Measurements from ENCODE around the gene CSNK2B. TPM values are rescaled to one million over a fixed set of nuclear protein-coding genes. Genes with fewer than 3 reads are reported as not detected.

Gene CSNK2B
- total and polyA plus RNA-seq, 9 of the 15 experiments (the other 6 are each of a cell fraction or from before 2014, with no cell fraction given) = 120 to 1,126 (median 529) TPM

DNA sequence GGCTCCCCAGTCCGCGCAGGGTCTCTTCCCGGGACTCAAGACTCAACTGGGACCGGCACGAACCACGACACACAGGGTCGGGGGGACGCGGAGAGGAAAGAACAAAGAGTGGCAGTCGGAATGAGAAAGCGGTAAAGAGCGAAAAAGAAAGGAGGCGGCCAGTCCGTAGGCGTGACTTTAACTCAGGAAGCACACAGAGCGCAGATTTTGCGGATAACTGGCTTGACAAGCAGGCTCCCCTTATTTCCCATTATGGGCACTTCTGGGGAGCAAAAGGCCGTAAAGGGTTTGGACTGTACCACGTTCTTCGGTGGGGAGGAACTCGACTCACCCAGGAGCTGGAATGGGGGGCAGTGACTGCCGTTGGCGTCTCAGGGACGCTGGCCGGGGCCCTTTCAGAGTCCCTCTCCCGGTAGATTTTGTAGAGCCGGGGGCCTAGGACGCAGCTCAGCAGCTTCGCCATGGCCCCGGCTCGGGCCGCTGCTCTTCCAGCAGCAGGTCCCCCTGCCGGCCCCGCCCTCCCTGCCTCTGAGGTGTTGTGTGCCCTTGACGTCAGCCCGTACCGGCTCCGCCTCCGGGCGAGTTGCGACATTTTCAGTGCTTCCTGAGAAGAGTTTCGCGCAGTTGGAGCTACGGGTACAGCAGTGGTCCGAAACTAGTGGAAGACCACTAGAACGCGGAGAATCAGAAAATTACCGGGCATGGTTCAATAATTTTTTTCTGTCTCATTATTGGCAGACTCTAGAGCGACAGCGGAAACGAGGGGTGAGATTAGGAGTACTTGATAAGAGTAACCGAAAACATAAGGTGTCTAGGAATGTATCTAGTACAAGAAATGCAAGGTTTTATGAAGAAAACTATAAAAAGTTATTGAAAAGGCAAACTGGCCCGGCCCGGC lies 37.2 kb downstream of the CSNK2B start, which contains the start of gene ABHD16A (continued):
- TF ChIP-seq, protein P1, sequence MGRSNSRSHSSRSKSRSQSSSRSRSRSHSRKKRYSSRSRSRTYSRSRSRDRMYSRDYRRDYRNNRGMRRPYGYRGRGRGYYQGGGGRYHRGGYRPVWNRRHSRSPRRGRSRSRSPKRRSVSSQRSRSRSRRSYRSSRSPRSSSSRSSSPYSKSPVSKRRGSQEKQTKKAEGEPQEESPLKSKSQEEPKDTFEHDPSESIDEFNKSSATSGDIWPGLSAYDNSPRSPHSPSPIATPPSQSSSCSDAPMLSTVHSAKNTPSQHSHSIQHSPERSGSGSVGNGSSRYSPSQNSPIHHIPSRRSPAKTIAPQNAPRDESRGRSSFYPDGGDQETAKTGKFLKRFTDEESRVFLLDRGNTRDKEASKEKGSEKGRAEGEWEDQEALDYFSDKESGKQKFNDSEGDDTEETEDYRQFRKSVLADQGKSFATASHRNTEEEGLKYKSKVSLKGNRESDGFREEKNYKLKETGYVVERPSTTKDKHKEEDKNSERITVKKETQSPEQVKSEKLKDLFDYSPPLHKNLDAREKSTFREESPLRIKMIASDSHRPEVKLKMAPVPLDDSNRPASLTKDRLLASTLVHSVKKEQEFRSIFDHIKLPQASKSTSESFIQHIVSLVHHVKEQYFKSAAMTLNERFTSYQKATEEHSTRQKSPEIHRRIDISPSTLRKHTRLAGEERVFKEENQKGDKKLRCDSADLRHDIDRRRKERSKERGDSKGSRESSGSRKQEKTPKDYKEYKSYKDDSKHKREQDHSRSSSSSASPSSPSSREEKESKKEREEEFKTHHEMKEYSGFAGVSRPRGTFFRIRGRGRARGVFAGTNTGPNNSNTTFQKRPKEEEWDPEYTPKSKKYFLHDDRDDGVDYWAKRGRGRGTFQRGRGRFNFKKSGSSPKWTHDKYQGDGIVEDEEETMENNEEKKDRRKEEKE (IDR thresholded peaks at IDR 0.05; ENCODE audit: borderline replicate concordance in 1 of 2, control insufficient read depth in 1 of 2, low read depth in 2 of 2, low read length in 1 of 2) = peak in 1 of 2 experiments; percentile 92; a peak in 2 of 4 replicates
- TF ChIP-seq EHMT2 (IDR thresholded peaks at IDR 0.05) = peak; percentile 58; the same call in 1 of the 2 replicates
- peak; percentile 21; the same call in 1 of the 2 replicates for TF ChIP-seq SMARCA4 (IDR thresholded peaks at IDR 0.05)
- peak; percentile 91 for TF ChIP-seq SREBF1 (IDR thresholded peaks at IDR 0.05; ENCODE audit: borderline replicate concordance, low read depth, low read length)
- TF ChIP-seq KDM5B (IDR thresholded peaks at IDR 0.05; ENCODE audit: insufficient replicate concordance, low read depth, low read length) = peak; percentile 97
- peak; percentile 25 to 94; a peak in 3 of 4 replicates for TF ChIP-seq SRF (CRISPR knock-in tag; IDR thresholded peaks at IDR 0.05)
- TF ChIP-seq SNRNP70 (optimal IDR thresholded peaks at IDR 0.05; ENCODE audit: low read depth, low read length) = no peak
- peak; percentile 63; the same call in 1 of the 2 replicates for TF ChIP-seq ZBTB7A (IDR thresholded peaks at IDR 0.05; ENCODE audit: borderline replicate concordance, control insufficient read depth, low read depth, low read length)
- TF ChIP-seq HOXB6 (CRISPR knock-in tag; IDR thresholded peaks at IDR 0.05; ENCODE audit: borderline replicate concordance) = no peak
- peak; percentile 88 for TF ChIP-seq ZBTB12 (CRISPR knock-in tag; IDR thresholded peaks at IDR 0.05)
- peak; percentile 97 for TF ChIP-seq CREM (IDR thresholded peaks at IDR 0.05; ENCODE audit: low read depth)
- TF ChIP-seq GATAD2B (IDR thresholded peaks at IDR 0.05; ENCODE audit: borderline replicate concordance) = no peak
- no peak for TF ChIP-seq ZHX1 (conservative IDR thresholded peaks at IDR 0.05; ENCODE audit: low read length)
- TF ChIP-seq CCNT2 (IDR thresholded peaks at IDR 0.05; ENCODE audit: borderline replicate concordance, extremely low read depth, insufficient read length, low read depth, low read length) = peak; percentile 90
- TF ChIP-seq ZNF175 (CRISPR knock-in tag; IDR thresholded peaks at IDR 0.05; ENCODE audit: low read depth) = peak; percentile 78
- TF ChIP-seq BCOR (IDR thresholded peaks at IDR 0.05) = peak; percentile 54; the same call in 1 of the 2 replicates
- TF ChIP-seq MCM2 (IDR thresholded peaks at IDR 0.05; ENCODE audit: low read depth) = no peak
- peak; percentile 75 for TF ChIP-seq L3MBTL2 (IDR thresholded peaks at IDR 0.05)
- no peak for TF ChIP-seq TFAM (CRISPR knock-in tag; conservative IDR thresholded peaks at IDR 0.05)
- TF ChIP-seq ZSCAN32 (CRISPR knock-in tag; IDR thresholded peaks at IDR 0.05) = peak; percentile 78
